Osteoblast (primary cell): ENCODE results near the gene WASF3. TPM values are rescaled to one million over a fixed set of nuclear protein-coding genes. Genes with fewer than 3 reads are reported as not detected.
A peak's percentile ranks its signal among the peaks of the same experiment; 100 is the strongest.

Experiments used
- DNase-seq: peaks from one replicate; pipeline ENCODE4 v3.0.0; 2011; ENCODE audit warnings: low spot score, mixed read lengths; ENCODE audit not compliant: insufficient read length; ENCODE audit errors: missing footprints
- H2AFZ ChIP-seq: 2 replicates; pipeline ENCODE4 v1.6.0; 2011; ENCODE audit warnings: mild to moderate bottlenecking, low read length
- H3K27ac ChIP-seq: 2 replicates; pipeline ENCODE4 v1.5.1; 2011; ENCODE audit warnings: mild to moderate bottlenecking, low read depth, low read length, moderate library complexity
- H3K27me3 ChIP-seq: 2 replicates; pipeline ENCODE4 v1.6.0; 2012; ENCODE audit warnings: mild to moderate bottlenecking, control low read depth, inconsistent platforms, low read length, moderate library complexity; ENCODE audit not compliant: insufficient read depth
- H3K36me3 ChIP-seq: 2 replicates; pipeline ENCODE4 v1.5.1; 2011; ENCODE audit warnings: mild to moderate bottlenecking, low read length, control low read depth, moderate library complexity; ENCODE audit not compliant: insufficient read depth
- H3K4me1 ChIP-seq: 2 replicates; pipeline ENCODE4 v1.5.1; 2011; ENCODE audit warnings: mild to moderate bottlenecking, low read length, control low read depth, moderate library complexity; ENCODE audit not compliant: insufficient read depth
- H3K4me2 ChIP-seq: 2 replicates; pipeline ENCODE4 v1.6.0; 2011; ENCODE audit warnings: mild to moderate bottlenecking, low read length; ENCODE audit not compliant: insufficient read depth
- H3K4me3 ChIP-seq: fragments of 200-600 bp; sonication (generic); 3 replicates; pipeline ENCODE4 v1.5.1; 2012; ENCODE audit warnings: mild to moderate bottlenecking, low read length, inconsistent platforms; ENCODE audit not compliant: insufficient read depth
- H3K79me2 ChIP-seq: 2 replicates; pipeline ENCODE4 v1.6.0; 2012; ENCODE audit warnings: mild to moderate bottlenecking, low read length, control low read depth, inconsistent platforms; ENCODE audit not compliant: insufficient read depth
- H3K9me3 ChIP-seq: 2 replicates; pipeline ENCODE4 v1.5.1; 2011; ENCODE audit warnings: low read depth, low read length, control low read depth
- H4K20me1 ChIP-seq: 2 replicates; pipeline ENCODE4 v1.6.0; 2012; ENCODE audit warnings: mild to moderate bottlenecking, low read length, control low read depth; ENCODE audit not compliant: insufficient read depth
- CTCF ChIP-seq: IDR thresholded peaks from 2 replicates; pipeline ENCODE4 v1.5.1; 2011; ENCODE audit warnings: mild to moderate bottlenecking, low read depth, low read length, moderate library complexity; ENCODE audit errors: extremely low read depth
- total RNA-seq: library from RNA; depleted of rRNA; stranded (reverse); fragments of >200 nt; gene quantifications from 2 replicates; pipeline ENCODE4 v1.2.3, GENCODE V29; 2012

WASF3 gene
- total RNA-seq, 1 donor = 23.5 TPM

- no peak overlapping the region for H3K4me3 ChIP-seq
- no peaks in the 10 kb centered on the region for H3K9me3 ChIP-seq
- H3K27me3 ChIP-seq = peaks cover 33% of the 10 kb centered on the region
- no peaks in the 10 kb centered on the region for H3K79me2 ChIP-seq
- no peak for TF ChIP-seq CTCF
- no peaks in the 10 kb centered on the region for H4K20me1 ChIP-seq
- DNase-seq = no peak
- no peak overlapping the region for H3K4me2 ChIP-seq
- no peaks in the 10 kb centered on the region for H3K4me1 ChIP-seq
- no peak overlapping the region for H3K27ac ChIP-seq
- no peak overlapping the region for H2AFZ ChIP-seq
- no peaks in the 10 kb centered on the region for H3K36me3 ChIP-seq
Measured at GRCh38 chr13:26544707-26545106, 12.8 kb upstream of the WASF3 start.

DNA sequence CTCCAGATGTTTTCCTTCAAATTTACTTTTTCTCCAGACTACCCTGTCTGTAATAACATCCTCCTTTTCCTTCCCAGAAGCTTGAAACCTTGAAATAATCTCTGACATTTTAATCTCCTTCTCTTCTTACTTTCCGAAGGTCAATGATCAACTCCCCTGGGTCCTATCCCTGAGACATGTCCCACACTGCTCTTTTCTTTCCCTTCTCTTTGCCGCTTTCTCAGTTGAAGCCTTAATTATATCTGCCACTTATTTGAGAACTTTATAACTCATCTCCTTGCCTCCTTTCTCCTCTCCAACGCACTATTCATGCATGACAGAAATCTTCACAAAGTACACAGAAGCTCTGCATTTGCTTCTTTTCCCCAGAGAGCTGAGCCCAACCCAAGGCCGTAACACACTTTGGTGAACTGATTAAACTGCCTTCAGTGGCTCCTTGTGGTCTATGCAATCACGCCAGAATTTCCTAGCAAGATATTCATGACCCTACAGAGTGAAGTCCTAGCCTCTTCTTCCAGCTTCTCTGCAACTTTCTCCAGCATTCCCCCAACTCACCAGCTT lies 9.2 kb upstream of the WASF3 start:
- Histone ChIP-seq H4K20me1 (no peaks in the 10 kb centered on the region), H3K4me2 (no peak overlapping the region), H3K79me2 (no peaks in the 10 kb centered on the region), H3K9me3 (no peaks in the 10 kb centered on the region), H3K36me3 (no peaks in the 10 kb centered on the region), H3K4me1 (no peaks in the 10 kb centered on the region), H3K27ac (no peak overlapping the region), H2AFZ (no peak overlapping the region), H3K27me3 (peaks cover 31% of the 10 kb centered on the region), H3K4me3 (no peak overlapping the region)
- no peak for TF ChIP-seq CTCF
- DNase-seq = no peak

- Histone ChIP-seq H3K27ac (no peak overlapping the region), H4K20me1 (no peaks in the 10 kb centered on the region), H2AFZ (no peak overlapping the region), H3K9me3 (no peaks in the 10 kb centered on the region), H3K79me2 (no peaks in the 10 kb centered on the region), H3K36me3 (no peaks in the 10 kb centered on the region), H3K4me2 (no peak overlapping the region), H3K4me1 (no peaks in the 10 kb centered on the region), H3K4me3 (no peak overlapping the region), H3K27me3 (peaks cover 24% of the 10 kb centered on the region)
- DNase-seq = no peak
- no peak for TF ChIP-seq CTCF
Measured at GRCh38 chr13:26549713-26550112, 7.8 kb upstream of the WASF3 start.

DNA sequence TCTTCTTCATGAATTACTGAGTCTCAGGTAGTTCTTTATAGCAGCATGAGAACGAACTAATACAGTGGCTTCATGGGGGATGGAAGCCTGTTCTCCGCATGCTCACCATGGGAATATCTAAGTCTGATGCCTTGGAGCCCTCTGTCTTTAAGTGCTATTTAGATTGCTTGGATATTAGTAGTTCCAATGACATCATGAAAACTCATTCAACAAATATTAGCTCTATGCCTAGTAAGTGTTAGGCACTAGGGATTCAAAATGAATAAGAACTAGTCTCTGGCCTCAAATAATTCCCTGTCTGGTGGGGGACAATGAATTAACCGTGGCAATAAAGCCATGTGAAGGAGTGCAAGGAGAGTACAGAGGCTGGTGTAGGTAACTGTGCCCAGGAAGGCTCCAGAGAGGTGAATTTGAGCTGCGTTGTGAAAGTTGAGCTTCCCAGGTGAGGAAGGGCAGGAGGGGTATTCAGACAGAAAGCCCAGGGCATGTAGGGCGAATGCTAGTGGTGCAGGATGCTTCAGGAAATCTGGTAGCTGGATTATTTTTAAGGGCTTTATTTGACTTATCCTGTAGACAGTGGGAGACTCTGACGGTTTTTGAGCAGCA lies 6.1 kb upstream of the WASF3 start:
- no peak overlapping the region for H2AFZ ChIP-seq
- H3K27ac ChIP-seq = no peak overlapping the region
- no peak for TF ChIP-seq CTCF

More for the DNA sequence above, 6.1 kb upstream of the WASF3 start:
- peak; percentile 73 for DNase-seq
- peaks cover 29% of the 10 kb centered on the region for H3K27me3 ChIP-seq
- H4K20me1 ChIP-seq = no peaks in the 10 kb centered on the region
- no peak overlapping the region for H3K4me2 ChIP-seq
- no peaks in the 10 kb centered on the region for H3K36me3 ChIP-seq
- H3K9me3 ChIP-seq = peaks cover 2% of the 10 kb centered on the region
- H3K4me1 ChIP-seq = no peaks in the 10 kb centered on the region
- no peak overlapping the region for H3K4me3 ChIP-seq
- no peaks in the 10 kb centered on the region for H3K79me2 ChIP-seq
